ENCODE data around the gene TSSC4. TPM values are rescaled to one million over a fixed set of nuclear protein-coding genes. Genes with fewer than 3 reads are reported as not detected.

The TSSC4 gene
- total and polyA plus RNA-seq, 9 of the 15 experiments (the other 6 are each of a cell fraction or from before 2014, with no cell fraction given): 0.41 to 54.2 (median 11.0) TPM

DNA sequence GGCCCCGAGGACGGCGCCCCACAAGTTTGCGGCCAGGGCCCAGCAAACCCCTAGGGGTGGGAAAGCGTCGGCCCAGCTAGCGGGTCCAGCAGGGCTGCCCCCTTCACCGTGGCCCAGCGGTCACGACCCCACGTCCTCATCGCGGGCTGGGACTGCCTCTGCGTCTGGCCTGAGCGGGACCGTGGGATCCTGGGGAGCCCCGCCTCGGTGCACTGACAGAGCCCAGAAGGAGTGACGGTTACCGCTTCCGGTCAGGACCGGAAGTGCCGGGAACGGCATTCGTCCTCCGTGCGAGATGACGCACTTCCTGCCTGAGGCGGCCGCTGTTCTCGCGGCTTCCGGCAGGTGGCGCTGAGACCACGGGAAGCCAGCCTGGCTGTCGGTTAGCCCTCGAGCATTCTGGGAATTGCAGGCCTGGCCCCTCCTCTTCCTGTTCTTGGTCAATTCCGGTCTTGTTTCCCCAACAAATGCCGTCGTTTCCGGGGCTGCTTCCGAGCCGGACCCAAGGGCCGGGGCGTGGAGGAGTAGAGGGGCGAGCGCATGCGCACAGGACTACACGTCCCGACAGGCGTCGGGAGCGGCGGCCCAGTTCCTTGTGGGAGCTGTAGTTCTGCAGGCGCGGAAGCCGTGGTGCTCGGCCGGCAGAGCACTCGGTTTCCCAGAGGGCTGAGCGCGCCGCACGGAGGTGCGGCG, at the start of gene TSSC4 (continued):
- TF ChIP-seq BRD9 (IDR thresholded peaks at IDR 0.05; ENCODE audit: low read depth, partially characterized antibody): no peak
- TF ChIP-seq ZNF696 (CRISPR knock-in tag; conservative IDR thresholded peaks at IDR 0.05): no peak
- TF ChIP-seq ZNF274 (IDR thresholded peaks at IDR 0.05; ENCODE audit: borderline replicate concordance, low read depth, low read length): no peak
- TF ChIP-seq, protein P1, sequence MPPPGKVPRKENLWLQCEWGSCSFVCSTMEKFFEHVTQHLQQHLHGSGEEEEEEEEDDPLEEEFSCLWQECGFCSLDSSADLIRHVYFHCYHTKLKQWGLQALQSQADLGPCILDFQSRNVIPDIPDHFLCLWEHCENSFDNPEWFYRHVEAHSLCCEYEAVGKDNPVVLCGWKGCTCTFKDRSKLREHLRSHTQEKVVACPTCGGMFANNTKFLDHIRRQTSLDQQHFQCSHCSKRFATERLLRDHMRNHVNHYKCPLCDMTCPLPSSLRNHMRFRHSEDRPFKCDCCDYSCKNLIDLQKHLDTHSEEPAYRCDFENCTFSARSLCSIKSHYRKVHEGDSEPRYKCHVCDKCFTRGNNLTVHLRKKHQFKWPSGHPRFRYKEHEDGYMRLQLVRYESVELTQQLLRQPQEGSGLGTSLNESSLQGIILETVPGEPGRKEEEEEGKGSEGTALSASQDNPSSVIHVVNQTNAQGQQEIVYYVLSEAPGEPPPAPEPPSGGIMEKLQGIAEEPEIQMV (tag; conservative IDR thresholded peaks at IDR 0.05; ENCODE audit: low read depth): peak; percentile 98
- no peak for TF ChIP-seq TGIF2 (CRISPR knock-in tag; IDR thresholded peaks at IDR 0.05)
- TF ChIP-seq, protein P2, sequence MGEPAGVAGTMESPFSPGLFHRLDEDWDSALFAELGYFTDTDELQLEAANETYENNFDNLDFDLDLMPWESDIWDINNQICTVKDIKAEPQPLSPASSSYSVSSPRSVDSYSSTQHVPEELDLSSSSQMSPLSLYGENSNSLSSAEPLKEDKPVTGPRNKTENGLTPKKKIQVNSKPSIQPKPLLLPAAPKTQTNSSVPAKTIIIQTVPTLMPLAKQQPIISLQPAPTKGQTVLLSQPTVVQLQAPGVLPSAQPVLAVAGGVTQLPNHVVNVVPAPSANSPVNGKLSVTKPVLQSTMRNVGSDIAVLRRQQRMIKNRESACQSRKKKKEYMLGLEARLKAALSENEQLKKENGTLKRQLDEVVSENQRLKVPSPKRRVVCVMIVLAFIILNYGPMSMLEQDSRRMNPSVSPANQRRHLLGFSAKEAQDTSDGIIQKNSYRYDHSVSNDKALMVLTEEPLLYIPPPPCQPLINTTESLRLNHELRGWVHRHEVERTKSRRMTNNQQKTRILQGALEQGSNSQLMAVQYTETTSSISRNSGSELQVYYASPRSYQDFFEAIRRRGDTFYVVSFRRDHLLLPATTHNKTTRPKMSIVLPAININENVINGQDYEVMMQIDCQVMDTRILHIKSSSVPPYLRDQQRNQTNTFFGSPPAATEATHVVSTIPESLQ (CRISPR knock-in tag; IDR thresholded peaks at IDR 0.05): no peak
- TF ChIP-seq ZNF778 (CRISPR knock-in tag; IDR thresholded peaks at IDR 0.05): no peak
- no peak for TF ChIP-seq RFX1 (IDR thresholded peaks at IDR 0.05)
- no peak for TF ChIP-seq HSF4 (CRISPR knock-in tag; IDR thresholded peaks at IDR 0.05; ENCODE audit: borderline replicate concordance)
- TF ChIP-seq, protein P3, sequence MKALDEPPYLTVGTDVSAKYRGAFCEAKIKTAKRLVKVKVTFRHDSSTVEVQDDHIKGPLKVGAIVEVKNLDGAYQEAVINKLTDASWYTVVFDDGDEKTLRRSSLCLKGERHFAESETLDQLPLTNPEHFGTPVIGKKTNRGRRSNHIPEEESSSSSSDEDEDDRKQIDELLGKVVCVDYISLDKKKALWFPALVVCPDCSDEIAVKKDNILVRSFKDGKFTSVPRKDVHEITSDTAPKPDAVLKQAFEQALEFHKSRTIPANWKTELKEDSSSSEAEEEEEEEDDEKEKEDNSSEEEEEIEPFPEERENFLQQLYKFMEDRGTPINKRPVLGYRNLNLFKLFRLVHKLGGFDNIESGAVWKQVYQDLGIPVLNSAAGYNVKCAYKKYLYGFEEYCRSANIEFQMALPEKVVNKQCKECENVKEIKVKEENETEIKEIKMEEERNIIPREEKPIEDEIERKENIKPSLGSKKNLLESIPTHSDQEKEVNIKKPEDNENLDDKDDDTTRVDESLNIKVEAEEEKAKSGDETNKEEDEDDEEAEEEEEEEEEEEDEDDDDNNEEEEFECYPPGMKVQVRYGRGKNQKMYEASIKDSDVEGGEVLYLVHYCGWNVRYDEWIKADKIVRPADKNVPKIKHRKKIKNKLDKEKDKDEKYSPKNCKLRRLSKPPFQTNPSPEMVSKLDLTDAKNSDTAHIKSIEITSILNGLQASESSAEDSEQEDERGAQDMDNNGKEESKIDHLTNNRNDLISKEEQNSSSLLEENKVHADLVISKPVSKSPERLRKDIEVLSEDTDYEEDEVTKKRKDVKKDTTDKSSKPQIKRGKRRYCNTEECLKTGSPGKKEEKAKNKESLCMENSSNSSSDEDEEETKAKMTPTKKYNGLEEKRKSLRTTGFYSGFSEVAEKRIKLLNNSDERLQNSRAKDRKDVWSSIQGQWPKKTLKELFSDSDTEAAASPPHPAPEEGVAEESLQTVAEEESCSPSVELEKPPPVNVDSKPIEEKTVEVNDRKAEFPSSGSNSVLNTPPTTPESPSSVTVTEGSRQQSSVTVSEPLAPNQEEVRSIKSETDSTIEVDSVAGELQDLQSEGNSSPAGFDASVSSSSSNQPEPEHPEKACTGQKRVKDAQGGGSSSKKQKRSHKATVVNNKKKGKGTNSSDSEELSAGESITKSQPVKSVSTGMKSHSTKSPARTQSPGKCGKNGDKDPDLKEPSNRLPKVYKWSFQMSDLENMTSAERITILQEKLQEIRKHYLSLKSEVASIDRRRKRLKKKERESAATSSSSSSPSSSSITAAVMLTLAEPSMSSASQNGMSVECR (CRISPR knock-in tag; IDR thresholded peaks at IDR 0.05): peak; percentile 50; the same call in 1 of the 2 replicates
- TF ChIP-seq MAFF (IDR thresholded peaks at IDR 0.05; ENCODE audit: low read length): no peak
- TF ChIP-seq, protein P4, sequence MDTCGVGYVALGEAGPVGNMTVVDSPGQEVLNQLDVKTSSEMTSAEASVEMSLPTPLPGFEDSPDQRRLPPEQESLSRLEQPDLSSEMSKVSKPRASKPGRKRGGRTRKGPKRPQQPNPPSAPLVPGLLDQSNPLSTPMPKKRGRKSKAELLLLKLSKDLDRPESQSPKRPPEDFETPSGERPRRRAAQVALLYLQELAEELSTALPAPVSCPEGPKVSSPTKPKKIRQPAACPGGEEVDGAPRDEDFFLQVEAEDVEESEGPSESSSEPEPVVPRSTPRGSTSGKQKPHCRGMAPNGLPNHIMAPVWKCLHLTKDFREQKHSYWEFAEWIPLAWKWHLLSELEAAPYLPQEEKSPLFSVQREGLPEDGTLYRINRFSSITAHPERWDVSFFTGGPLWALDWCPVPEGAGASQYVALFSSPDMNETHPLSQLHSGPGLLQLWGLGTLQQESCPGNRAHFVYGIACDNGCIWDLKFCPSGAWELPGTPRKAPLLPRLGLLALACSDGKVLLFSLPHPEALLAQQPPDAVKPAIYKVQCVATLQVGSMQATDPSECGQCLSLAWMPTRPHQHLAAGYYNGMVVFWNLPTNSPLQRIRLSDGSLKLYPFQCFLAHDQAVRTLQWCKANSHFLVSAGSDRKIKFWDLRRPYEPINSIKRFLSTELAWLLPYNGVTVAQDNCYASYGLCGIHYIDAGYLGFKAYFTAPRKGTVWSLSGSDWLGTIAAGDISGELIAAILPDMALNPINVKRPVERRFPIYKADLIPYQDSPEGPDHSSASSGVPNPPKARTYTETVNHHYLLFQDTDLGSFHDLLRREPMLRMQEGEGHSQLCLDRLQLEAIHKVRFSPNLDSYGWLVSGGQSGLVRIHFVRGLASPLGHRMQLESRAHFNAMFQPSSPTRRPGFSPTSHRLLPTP (IDR thresholded peaks at IDR 0.05; ENCODE audit: borderline replicate concordance, extremely low read depth, insufficient read length): no peak
- TF ChIP-seq FIP1L1 (IDR thresholded peaks at IDR 0.05; ENCODE audit: low read depth, low read length, poor library complexity, severe bottlenecking): peak; percentile 86
- TF ChIP-seq MBD2 (IDR thresholded peaks at IDR 0.05; ENCODE audit: borderline replicate concordance, low read depth): peak; percentile 85
- TF ChIP-seq ZNF785 (CRISPR knock-in tag; IDR thresholded peaks at IDR 0.05): no peak
- no peak for TF ChIP-seq ZNF830 (CRISPR knock-in tag; IDR thresholded peaks at IDR 0.05)
- TF ChIP-seq CCAR2 (IDR thresholded peaks at IDR 0.05; ENCODE audit: low read depth, low read length): no peak

Measured in K562 (cell line).